ENCODE measurements around the gene CBFB.

GRCh38 chr16:67109407-67110135 lies 80.6 kb downstream of the CBFB start, which contains the start of gene PHAF1:
- TF ChIP-seq, protein P1, sequence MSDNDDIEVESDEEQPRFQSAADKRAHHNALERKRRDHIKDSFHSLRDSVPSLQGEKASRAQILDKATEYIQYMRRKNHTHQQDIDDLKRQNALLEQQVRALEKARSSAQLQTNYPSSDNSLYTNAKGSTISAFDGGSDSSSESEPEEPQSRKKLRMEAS (IDR thresholded peaks at IDR 0.05), result peak; percentile 81
- TF ChIP-seq CEBPB (IDR thresholded peaks at IDR 0.05) (no peak), EP300 (IDR thresholded peaks at IDR 0.05; ENCODE audit: borderline replicate concordance) (peak; percentile 53; the same call in 1 of the 2 replicates), REST (IDR thresholded peaks at IDR 0.05; ENCODE audit: low read depth) (0 out of 2 replicates have a peak, but pooled peaks have one; percentile 35)

Data from Ishikawa (cell line).